GM18519 (cell line): Measurements from ENCODE around the gene MRPS2.

ENCODE experiments used
- ATAC-seq: cut with Tn5 transposase; IDR thresholded peaks from one replicate; pipeline ENCODE4 v1.9.1; 2021; ENCODE audit warnings: mild to moderate bottlenecking, moderate library complexity; ENCODE audit not compliant: unreplicated experiment, low FRiP score

Gene MRPS2

GRCh38 chr9:135551031-135551430, 50.5 kb downstream of the MRPS2 start:
- no peak for ATAC-seq

GRCh38 chr9:135551456-135551855, 51.0 kb downstream of the MRPS2 start:
- ATAC-seq = no peak

- ATAC-seq = no peak
These were observed 51.7 kb downstream of the MRPS2 start for GRCh38 chr9:135552021-135552697.

- ATAC-seq = no peak
These were observed 52.3 kb downstream of the MRPS2 start for GRCh38 chr9:135552698-135553171.
